A375 (cell line): ENCODE measurements around the gene PLCL1. TPM values are rescaled to one million over a fixed set of nuclear protein-coding genes. Genes with fewer than 3 reads are reported as not detected.

Experiments used
- total RNA-seq: library from RNA; depleted of rRNA; stranded (reverse); fragments of >200 nt; shearing (Covaris generic); gene quantifications from 2 replicates; pipeline ENCODE4 v1.2.3, GENCODE V29; 2014; rRNA removed

PLCL1 gene
- total RNA-seq = 0.08 and 0.16 TPM in 2 replicates

GRCh38 chr2:197804049-197804757 lies at the start of gene PLCL1:
Gene PLCL1, plus strand, starts transcription at chr2:197804593.

DNA sequence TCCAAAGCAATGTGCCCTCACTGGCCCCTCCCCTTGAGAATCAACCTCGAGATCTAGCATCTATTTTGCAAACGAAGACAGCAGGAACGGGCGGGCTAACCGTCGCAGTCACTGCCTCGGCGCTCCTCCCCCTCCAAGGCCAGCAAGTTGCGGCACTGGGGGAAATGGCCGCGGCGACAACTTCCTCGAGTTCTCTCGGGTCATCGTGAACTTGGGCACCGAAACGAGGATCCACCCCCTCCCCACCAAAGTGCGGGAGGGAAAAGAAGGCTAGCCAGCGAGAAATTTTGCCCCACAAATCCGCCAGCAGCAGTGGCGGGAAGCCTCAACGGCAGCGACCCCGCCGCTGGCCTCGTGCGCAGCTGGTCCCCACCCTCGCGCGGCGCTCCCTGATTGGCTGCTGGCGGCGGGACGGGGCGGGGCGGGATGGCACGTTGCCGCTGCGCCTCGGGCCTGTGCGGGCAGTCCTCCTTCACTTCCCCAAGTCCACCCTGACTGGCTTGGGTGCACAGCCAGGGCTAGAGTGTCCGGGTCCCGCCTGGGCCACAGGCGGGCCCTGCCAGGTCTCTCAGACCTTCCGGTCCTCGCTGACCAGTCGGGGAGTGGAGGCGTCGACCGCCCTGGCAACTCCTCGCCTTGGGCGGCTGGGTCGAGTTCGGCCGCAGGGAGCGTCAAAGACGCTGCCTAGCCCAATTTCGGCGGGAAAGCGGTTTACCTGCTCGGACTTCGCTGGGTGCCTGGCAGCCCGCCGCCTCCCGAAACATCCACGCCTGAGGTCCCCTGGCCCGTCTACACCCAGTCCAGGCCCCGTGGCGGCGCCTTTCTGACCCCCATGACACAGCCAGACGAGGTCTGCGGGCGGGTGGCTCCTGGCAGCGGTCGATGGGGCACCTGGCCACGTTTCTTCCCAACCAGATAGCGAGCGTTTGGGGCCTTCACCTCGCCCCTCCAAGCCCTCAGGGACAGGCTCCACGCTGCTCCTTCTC lies 19.1 kb upstream of the PLCL1 start, which contains the start of gene BOLL:
BOLL (minus strand) TSS at position 364 of the 986 bp plus-strand sequence. CDS start 3,469 bp downstream, outside the sequence.

Other genes starting within 250 kb of the PLCL1 start
- 0.88 and 2.3 TPM in 2 replicates for gene RFTN2, start 129.0 kb upstream of the PLCL1 start, total RNA-seq
- 6.6 and 7.1 TPM in 2 replicates for gene MARS2, start 99.2 kb upstream of the PLCL1 start, total RNA-seq
- gene BOLL, start 19.3 kb upstream of the PLCL1 start, total RNA-seq = not detected in 2 replicates